ENCODE measurements around the gene CGB2.
"Not testable (repeated sequence)": the region's sequence is repeated elsewhere in the genome, so short reads cannot be mapped to it uniquely, and the experiment has no call there.

The CGB2 gene

GRCh38 chr19:49030323-49030722, 1.4 kb upstream of the CGB2 start:
- not testable (repeated sequence) for DNase-seq (ENCODE audit: low read depth in 1 of 2, low spot score in 1 of 2)

GRCh38 chr19:49036815-49037214, 5.1 kb downstream of the CGB2 start, which contains the start of gene CGB1:
TSS of gene CGB1 (minus strand) at chr19:49036895. CDS start at chr19:49036711, 184 bp downstream.
- not testable (repeated sequence) for DNase-seq (ENCODE audit: low read depth in 1 of 2, low spot score in 1 of 2)

GRCh38 chr19:49038111-49038510, 6.4 kb downstream of the CGB2 start:
- not testable (repeated sequence) for DNase-seq (ENCODE audit: low read depth in 1 of 2, low spot score in 1 of 2)

GRCh38 chr19:49038557-49039276, 7.0 kb downstream of the CGB2 start:
- not testable (repeated sequence) for DNase-seq (ENCODE audit: low read depth in 1 of 2, low spot score in 1 of 2)

GRCh38 chr19:49039736-49040135, 8.0 kb downstream of the CGB2 start:
- not testable (repeated sequence) for DNase-seq (ENCODE audit: low read depth in 1 of 2, low spot score in 1 of 2)

- no peak for DNase-seq (ENCODE audit: low read depth in 1 of 2, low spot score in 1 of 2)
Measured at GRCh38 chr19:49042177-49042576, 10.5 kb downstream of the CGB2 start.

GRCh38 chr19:49042666-49043065, 11.0 kb downstream of the CGB2 start:
- DNase-seq (ENCODE audit: low read depth in 1 of 2, low spot score in 1 of 2), result not testable (repeated sequence)

GRCh38 chr19:49043548-49043947, 11.9 kb downstream of the CGB2 start, which contains the start of gene CGB5:
TSS of gene CGB5 (plus strand) at chr19:49043848. CDS start at chr19:49044210, 362 bp downstream.
- not testable (repeated sequence) for DNase-seq (ENCODE audit: low read depth in 1 of 2, low spot score in 1 of 2)

GRCh38 chr19:49049011-49049410, 17.3 kb downstream of the CGB2 start, which contains the start of gene CGB8:
TSS of gene CGB8 (minus strand) at chr19:49049111. CDS start at chr19:49048739, 372 bp downstream.
- not testable (repeated sequence) for DNase-seq (ENCODE audit: low read depth in 1 of 2, low spot score in 1 of 2)

- not testable (repeated sequence) for DNase-seq (ENCODE audit: low read depth in 1 of 2, low spot score in 1 of 2)
Measured at GRCh38 chr19:49049834-49050233, 18.1 kb downstream of the CGB2 start.

GRCh38 chr19:49050376-49051033, 18.8 kb downstream of the CGB2 start:
- not testable (repeated sequence) for DNase-seq (ENCODE audit: low read depth in 1 of 2, low spot score in 1 of 2)

GRCh38 chr19:49056101-49056901, 24.6 kb downstream of the CGB2 start:
- DNase-seq (ENCODE audit: low read depth in 1 of 2, low spot score in 1 of 2), result peak in 1 of 2 donors; percentile 26

- DNase-seq (ENCODE audit: low read depth in 1 of 2, low spot score in 1 of 2), result not testable (repeated sequence)
Measured at GRCh38 chr19:49056902-49057596, 25.4 kb downstream of the CGB2 start.

GRCh38 chr19:49057636-49058234, 26.0 kb downstream of the CGB2 start, which contains the start of gene CGB7:
TSS of gene CGB7 (minus strand) at chr19:49057749. CDS start at chr19:49055375, 2,374 bp downstream.
- peak in 1 of 2 donors; percentile 27 for DNase-seq (ENCODE audit: low read depth in 1 of 2, low spot score in 1 of 2)

- DNase-seq (ENCODE audit: low read depth in 1 of 2, low spot score in 1 of 2), result no peak
Measured at GRCh38 chr19:49058562-49058961, 26.9 kb downstream of the CGB2 start.

GRCh38 chr19:49059053-49059452, 27.4 kb downstream of the CGB2 start:
- no peak for DNase-seq (ENCODE audit: low read depth in 1 of 2, low spot score in 1 of 2)

- DNase-seq (ENCODE audit: low read depth in 1 of 2, low spot score in 1 of 2), result no peak
Measured at GRCh38 chr19:49061000-49061399, 29.3 kb downstream of the CGB2 start.

GRCh38 chr19:49061445-49061844, 29.8 kb downstream of the CGB2 start:
- DNase-seq (ENCODE audit: low read depth in 1 of 2, low spot score in 1 of 2), result no peak

GRCh38 chr19:49064029-49064629, 32.4 kb downstream of the CGB2 start:
- DNase-seq (ENCODE audit: low read depth in 1 of 2, low spot score in 1 of 2), result no peak
